Thyroid gland (tissue), 4 donors: Measurements from ENCODE around the gene TMEM120B.

Experiments used
- POLR2A ChIP-seq, 2 donors: fragments of 450-650 bp; IDR thresholded peaks; one replicate each; pipeline ENCODE4 v1.6.1; 2017; ENCODE audit warnings: antibody characterized with exemption in 2 of 2, mild to moderate bottlenecking in 2 of 2, moderate library complexity in 1 of 2
- TF ChIP-seq, protein P1 (sequence below), 6 experiments: fragments of 200-600 bp in 3 of 6; fragments of 450-650 bp in 3 of 6; sonication (generic) in 3 of 6; IDR thresholded peaks; one replicate each; pipeline ENCODE4 v1.5.1; 2016 to 2019; ENCODE audit warnings: antibody characterized with exemption in 6 of 6, mild to moderate bottlenecking in 2 of 6, inconsistent platforms in 1 of 6, moderate library complexity in 1 of 6

DNA sequence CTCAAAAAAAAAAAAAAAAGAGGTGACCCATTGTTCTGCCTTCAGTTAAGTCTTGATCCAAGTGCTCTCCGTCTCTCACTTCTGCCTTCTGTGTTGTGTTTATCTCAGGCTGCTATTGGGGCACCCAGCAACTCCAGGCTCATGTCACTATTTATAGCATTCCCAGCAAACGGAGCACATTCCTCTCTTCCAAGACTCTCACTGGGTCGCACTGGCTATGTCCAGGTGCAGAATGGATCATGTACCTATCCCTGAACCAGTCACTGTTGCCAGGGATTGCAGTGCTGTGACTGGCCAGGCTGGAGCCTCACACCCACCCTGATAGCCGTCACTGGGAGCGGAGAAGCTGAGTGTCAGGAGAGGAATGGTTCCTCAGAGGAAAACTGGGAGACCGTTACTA is 49.7 kb downstream of the TMEM120B start:
- TF ChIP-seq, protein P1, sequence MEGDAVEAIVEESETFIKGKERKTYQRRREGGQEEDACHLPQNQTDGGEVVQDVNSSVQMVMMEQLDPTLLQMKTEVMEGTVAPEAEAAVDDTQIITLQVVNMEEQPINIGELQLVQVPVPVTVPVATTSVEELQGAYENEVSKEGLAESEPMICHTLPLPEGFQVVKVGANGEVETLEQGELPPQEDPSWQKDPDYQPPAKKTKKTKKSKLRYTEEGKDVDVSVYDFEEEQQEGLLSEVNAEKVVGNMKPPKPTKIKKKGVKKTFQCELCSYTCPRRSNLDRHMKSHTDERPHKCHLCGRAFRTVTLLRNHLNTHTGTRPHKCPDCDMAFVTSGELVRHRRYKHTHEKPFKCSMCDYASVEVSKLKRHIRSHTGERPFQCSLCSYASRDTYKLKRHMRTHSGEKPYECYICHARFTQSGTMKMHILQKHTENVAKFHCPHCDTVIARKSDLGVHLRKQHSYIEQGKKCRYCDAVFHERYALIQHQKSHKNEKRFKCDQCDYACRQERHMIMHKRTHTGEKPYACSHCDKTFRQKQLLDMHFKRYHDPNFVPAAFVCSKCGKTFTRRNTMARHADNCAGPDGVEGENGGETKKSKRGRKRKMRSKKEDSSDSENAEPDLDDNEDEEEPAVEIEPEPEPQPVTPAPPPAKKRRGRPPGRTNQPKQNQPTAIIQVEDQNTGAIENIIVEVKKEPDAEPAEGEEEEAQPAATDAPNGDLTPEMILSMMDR (IDR thresholded peaks at IDR 0.05), result no peak
- peak in 1 of 2 donors; percentile 15 for TF ChIP-seq POLR2A (IDR thresholded peaks at IDR 0.05)
